ENCODE measurements around the gene EIF2A. TPM values are rescaled to one million over a fixed set of nuclear protein-coding genes. Genes with fewer than 3 reads are reported as not detected.

The EIF2A gene
- total RNA-seq, 1 donor from 2014 or later: 80.9 TPM

DNA sequence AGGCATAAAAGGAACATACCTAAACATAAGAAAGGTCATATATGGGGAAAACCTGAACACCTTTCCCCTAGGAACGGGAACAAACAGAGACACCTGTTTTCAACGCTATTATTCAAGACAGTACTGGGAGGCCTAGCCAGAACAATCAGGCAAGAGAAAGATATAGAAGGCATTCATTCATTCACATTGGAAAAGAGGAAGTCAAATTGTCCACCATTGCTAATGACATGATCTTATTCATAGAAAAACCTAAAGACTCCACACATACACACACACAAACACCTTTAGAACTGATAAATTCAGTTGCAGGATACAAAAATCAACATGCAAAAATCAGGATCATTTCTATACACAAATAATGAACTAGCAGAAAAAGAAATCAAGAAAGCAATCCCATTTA, 36.8 kb upstream of the EIF2A start:
- DNase-seq (ENCODE audit: low read depth): no peak
- TF ChIP-seq, protein P1, sequence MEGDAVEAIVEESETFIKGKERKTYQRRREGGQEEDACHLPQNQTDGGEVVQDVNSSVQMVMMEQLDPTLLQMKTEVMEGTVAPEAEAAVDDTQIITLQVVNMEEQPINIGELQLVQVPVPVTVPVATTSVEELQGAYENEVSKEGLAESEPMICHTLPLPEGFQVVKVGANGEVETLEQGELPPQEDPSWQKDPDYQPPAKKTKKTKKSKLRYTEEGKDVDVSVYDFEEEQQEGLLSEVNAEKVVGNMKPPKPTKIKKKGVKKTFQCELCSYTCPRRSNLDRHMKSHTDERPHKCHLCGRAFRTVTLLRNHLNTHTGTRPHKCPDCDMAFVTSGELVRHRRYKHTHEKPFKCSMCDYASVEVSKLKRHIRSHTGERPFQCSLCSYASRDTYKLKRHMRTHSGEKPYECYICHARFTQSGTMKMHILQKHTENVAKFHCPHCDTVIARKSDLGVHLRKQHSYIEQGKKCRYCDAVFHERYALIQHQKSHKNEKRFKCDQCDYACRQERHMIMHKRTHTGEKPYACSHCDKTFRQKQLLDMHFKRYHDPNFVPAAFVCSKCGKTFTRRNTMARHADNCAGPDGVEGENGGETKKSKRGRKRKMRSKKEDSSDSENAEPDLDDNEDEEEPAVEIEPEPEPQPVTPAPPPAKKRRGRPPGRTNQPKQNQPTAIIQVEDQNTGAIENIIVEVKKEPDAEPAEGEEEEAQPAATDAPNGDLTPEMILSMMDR (conservative IDR thresholded peaks at IDR 0.05; ENCODE audit: low read depth, low read length): no peak
- no peak overlapping the region for H3K4me3 ChIP-seq (ENCODE audit: low read depth, low read length)

DNA sequence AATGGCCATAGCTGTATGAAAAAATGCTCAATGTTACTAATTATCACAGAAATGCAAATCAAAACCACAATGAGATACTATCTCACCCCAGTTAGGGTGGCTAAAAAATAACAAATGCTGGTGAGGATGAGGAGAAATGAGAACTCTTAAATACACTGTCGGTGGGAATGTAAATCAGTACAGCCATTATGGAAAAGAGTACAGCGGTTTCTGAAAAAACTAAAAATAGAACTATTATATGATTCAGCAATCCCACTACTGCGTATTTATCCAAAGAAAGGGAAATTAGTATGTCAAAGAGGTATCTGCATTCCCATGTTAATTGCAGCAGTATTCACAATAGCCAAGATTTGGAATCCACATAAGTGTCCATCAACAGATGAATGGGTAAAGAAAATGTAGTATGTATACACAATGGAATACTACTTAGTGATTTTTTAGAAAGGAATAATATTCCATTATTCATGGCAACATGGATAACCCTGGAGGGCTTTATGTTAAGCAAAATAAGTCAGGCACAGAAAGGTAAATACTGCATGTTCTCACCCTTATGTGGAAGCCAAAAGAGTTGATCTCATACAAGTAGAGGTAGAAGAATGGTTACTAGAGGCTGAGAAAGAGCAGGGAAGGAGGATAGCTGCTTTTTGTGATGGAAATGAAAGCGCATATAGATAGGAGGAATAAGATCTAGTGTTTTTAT, 35.3 kb upstream of the EIF2A start:
- H3K4me3 ChIP-seq (ENCODE audit: low read depth, low read length): no peak overlapping the region
- DNase-seq (ENCODE audit: low read depth): no peak
- TF ChIP-seq, protein P1 (conservative IDR thresholded peaks at IDR 0.05; ENCODE audit: low read depth, low read length): no peak

DNA sequence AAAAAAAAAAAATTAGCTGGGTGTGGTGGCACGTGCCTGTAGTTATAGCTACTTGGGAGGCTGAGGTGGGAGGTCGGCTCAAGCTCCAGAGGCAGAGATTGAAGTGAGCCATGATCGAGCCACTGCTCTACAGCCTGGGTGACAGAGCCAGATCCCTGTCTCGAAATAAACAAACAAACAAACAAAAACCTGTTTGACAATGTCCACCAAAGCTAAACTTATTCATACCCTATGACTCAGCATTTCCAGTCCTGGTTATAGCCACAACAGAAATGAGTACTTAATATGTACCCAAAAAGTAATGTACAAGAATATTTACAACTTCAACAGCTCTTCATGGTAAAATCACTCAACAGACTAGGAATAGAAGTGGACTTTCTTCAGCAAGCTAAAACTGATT, 31.4 kb upstream of the EIF2A start:
- no peak for DNase-seq (ENCODE audit: low read depth)
- H3K4me3 ChIP-seq (ENCODE audit: low read depth, low read length): no peak overlapping the region
- TF ChIP-seq, protein P1 (conservative IDR thresholded peaks at IDR 0.05; ENCODE audit: low read depth, low read length): no peak

DNA sequence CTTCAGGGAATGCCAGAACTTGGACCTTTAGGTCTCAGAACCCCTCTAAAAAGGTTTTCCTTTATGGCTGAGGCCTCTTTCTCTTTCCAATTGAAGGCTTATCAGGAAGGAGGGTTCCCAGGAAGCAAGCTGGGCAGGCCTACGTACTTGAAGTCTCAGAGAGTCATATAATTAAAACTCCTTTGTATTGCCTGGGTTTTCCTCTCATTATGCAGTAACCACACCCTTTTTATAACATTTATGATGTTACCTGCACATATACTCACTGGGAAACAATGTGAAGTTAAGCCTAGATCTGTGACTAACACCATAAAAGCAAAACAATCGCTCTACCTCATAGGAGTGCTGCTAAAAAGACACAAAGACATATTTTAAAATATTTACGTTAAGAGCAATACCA, 27.6 kb upstream of the EIF2A start:
- DNase-seq (ENCODE audit: low read depth): no peak
- TF ChIP-seq, protein P1 (conservative IDR thresholded peaks at IDR 0.05; ENCODE audit: low read depth, low read length): no peak
- no peak overlapping the region for H3K4me3 ChIP-seq (ENCODE audit: low read depth, low read length)

DNA sequence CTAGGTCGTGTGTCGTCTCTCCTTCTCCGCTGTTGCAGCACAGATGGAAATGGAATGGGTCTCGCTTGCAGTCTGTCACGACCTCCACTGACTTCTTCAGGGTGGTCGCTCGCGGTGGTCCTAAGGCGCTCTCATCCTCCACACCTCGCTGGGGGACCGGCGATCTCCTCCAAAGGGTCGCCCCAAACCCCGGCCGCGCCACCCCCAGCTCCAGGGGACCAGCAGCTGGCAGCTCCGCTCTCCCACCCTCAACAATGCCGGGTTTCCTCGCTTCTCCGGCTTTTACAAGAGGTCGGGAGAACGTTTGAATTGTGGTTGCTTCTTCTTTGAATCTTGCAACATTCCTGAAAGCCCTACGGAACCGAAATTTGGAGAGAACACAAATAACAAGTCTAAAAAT, 26.2 kb upstream of the EIF2A start:
- TF ChIP-seq, protein P1 (conservative IDR thresholded peaks at IDR 0.05; ENCODE audit: low read depth, low read length): no peak
- H3K4me3 ChIP-seq (ENCODE audit: low read depth, low read length): no peak overlapping the region

DNA sequence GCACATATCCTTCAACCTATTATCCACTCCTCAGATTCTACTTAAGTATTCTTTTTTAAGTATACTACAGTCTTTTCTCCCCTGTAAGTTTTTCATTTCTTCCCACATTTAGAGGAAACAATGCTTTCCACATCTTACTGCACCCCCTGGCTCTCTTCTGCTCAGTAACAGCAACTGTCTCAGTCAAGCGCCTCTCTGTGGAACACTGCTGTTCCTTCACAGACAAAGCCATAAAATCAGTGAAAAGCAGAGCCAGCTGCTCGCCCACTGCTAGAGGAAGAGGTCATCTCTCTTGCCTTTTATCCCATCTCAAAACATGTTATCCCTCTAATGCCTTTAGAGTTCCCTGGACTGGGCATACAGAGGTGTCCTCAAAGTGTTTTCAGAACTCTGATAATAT, 25.1 kb upstream of the EIF2A start:
- DNase-seq (ENCODE audit: low read depth): no peak
- TF ChIP-seq, protein P1 (conservative IDR thresholded peaks at IDR 0.05; ENCODE audit: low read depth, low read length): peak; percentile 13
- no peak overlapping the region for H3K4me3 ChIP-seq (ENCODE audit: low read depth, low read length)

More for the DNA sequence above, 26.2 kb upstream of the EIF2A start:
- no peak for DNase-seq (ENCODE audit: low read depth)

DNA sequence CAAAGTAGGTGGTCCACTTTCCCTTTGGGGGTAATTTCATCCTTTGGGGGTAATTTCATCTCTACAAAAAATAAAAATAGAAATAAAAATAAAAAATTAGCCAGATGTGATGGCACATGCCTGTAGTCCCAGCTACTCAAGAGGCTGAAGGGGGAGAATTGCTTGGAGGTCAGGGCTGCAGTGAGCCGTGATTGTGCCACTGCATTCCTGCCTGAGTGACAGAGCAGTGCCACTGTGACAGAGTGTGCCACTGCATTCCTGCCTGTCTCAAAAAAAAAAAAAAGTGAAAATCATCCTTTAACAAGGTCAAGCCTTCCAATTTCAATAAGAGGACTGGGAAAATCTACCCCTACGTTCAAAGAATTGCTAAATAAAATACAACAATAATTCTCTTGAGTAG, 23.0 kb upstream of the EIF2A start:
- TF ChIP-seq, protein P1 (conservative IDR thresholded peaks at IDR 0.05; ENCODE audit: low read depth, low read length): no peak
- no peak for DNase-seq (ENCODE audit: low read depth)
- no peak overlapping the region for H3K4me3 ChIP-seq (ENCODE audit: low read depth, low read length)

Measured in epithelial cell of proximal tubule (primary cell).